Activated CD4-positive, CD25-positive, alpha-beta regulatory T cell (primary cell): ENCODE data around the gene EPHB2.

Experiments
- DNase-seq, 4 experiments: peaks; one replicate each; lab custom pipeline; 2025; lab: John Stamatoyannopoulos, UW

Gene EPHB2

GRCh38 chr1:22751124-22751531 lies 40.5 kb downstream of the EPHB2 start:
- no peak for DNase-seq

GRCh38 chr1:22752339-22752738 lies 41.7 kb downstream of the EPHB2 start:
- DNase-seq: no peak

GRCh38 chr1:22753481-22753971 lies 42.9 kb downstream of the EPHB2 start:
- no peak for DNase-seq

- no peak for DNase-seq
Observed at GRCh38 chr1:22754106-22754768, 43.6 kb downstream of the EPHB2 start.

- DNase-seq: no peak
Observed at GRCh38 chr1:22754824-22755223, 44.2 kb downstream of the EPHB2 start.

GRCh38 chr1:22755641-22756040 lies 45.0 kb downstream of the EPHB2 start:
- DNase-seq: no peak

- no peak for DNase-seq
Observed at GRCh38 chr1:22756125-22756735, 45.6 kb downstream of the EPHB2 start.

GRCh38 chr1:22760455-22760854 lies 49.8 kb downstream of the EPHB2 start:
- no peak for DNase-seq

GRCh38 chr1:22761101-22761500 lies 50.5 kb downstream of the EPHB2 start:
- DNase-seq: no peak

GRCh38 chr1:22761821-22762220 lies 51.2 kb downstream of the EPHB2 start:
- DNase-seq: no peak

GRCh38 chr1:22763487-22764200 lies 53.0 kb downstream of the EPHB2 start:
- DNase-seq: no peak

- DNase-seq: no peak
Observed at GRCh38 chr1:22767852-22768251, 57.2 kb downstream of the EPHB2 start.

GRCh38 chr1:22769932-22770331 lies 59.3 kb downstream of the EPHB2 start:
- no peak for DNase-seq

GRCh38 chr1:22772014-22772413 lies 61.4 kb downstream of the EPHB2 start:
- DNase-seq: no peak

- no peak for DNase-seq
Observed at GRCh38 chr1:22773981-22774832, 63.6 kb downstream of the EPHB2 start.

GRCh38 chr1:22774833-22775182 lies 64.2 kb downstream of the EPHB2 start:
- DNase-seq: no peak

GRCh38 chr1:22775478-22775877 lies 64.8 kb downstream of the EPHB2 start:
- DNase-seq: no peak

GRCh38 chr1:22776035-22776613 lies 65.5 kb downstream of the EPHB2 start:
- no peak for DNase-seq

GRCh38 chr1:22777388-22778057 lies 66.9 kb downstream of the EPHB2 start:
- no peak for DNase-seq

GRCh38 chr1:22778408-22778807 lies 67.8 kb downstream of the EPHB2 start:
- no peak for DNase-seq

GRCh38 chr1:22778862-22779520 lies 68.4 kb downstream of the EPHB2 start:
- no peak for DNase-seq
